Activated naive CD4-positive, alpha-beta T cell treated with Interleukin-2 at 50 U/mL for 16 hours (primary cell): ENCODE measurements around the gene ZC2HC1B.

Experiments
- DNase-seq: peaks from one replicate; pipeline ENCODE4 v3.0.0-alpha.2; 2020

ZC2HC1B gene

GRCh38 chr6:143936347-143936746 lies 72.1 kb downstream of the ZC2HC1B start:
- no peak for DNase-seq

- DNase-seq = no peak
Measured at GRCh38 chr6:143936778-143937667, 72.7 kb downstream of the ZC2HC1B start.

DNA sequence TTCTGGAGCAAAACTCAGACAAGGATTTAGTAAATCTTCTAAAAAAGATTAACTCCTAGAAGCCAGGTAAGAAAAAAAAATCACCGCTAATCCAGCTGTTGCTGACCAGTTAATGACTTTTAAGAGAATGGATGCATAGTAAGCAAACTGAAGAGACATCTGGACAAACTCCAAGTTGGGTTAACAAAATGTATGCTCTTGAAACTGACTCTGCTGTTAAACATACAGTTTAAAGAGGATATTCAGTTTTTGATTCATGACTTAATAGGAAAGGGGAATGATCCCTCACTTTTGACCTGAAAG lies 73.3 kb downstream of the ZC2HC1B start:
- DNase-seq = no peak

- no peak for DNase-seq
Measured at GRCh38 chr6:143939364-143939763, 75.1 kb downstream of the ZC2HC1B start.

GRCh38 chr6:143940011-143940597 lies 75.8 kb downstream of the ZC2HC1B start:
- peak; percentile 49 for DNase-seq

- DNase-seq = peak; percentile 52
Measured at GRCh38 chr6:143941852-143942627, 77.8 kb downstream of the ZC2HC1B start.

GRCh38 chr6:143948208-143948607 lies 83.9 kb downstream of the ZC2HC1B start:
- no peak for DNase-seq

DNA sequence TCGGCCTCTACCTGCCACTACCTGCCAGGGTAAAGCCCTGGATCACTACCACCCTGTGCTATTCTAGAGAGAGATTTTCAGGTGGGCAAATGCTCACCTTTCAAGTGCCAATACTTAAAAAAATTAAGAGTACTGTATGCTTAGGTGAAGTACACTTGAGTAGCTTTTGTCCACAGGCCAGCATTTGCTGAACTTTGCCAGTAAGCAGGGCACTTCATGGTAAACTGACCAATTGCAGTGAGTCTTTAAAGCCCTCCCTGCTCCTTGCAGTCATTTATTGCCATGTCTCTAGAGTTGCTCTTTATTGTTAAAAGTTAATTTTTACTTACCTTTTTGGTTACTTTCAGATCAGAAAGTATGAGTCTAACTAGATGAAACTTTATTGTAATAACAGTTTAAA lies 85.3 kb downstream of the ZC2HC1B start:
- DNase-seq = no peak

DNA sequence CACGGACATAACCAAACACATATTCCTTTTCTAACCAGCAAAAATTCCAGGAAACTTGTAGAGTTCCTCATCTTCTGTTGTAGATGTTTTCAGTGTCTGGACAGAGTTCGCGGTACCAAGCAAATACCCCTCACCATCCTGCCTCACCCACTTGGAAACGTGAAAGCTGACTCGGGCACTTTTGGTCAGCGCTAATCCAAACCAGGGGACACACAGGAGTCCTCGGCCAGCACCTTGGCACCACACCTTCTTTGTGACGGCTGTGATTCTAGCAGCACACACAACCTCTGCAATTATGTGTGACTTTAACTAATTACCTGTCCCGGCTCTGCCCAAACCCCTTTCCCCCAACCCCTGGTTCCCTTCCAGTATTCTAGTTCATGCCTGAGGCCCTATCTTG lies 85.7 kb downstream of the ZC2HC1B start:
- DNase-seq = no peak

DNA sequence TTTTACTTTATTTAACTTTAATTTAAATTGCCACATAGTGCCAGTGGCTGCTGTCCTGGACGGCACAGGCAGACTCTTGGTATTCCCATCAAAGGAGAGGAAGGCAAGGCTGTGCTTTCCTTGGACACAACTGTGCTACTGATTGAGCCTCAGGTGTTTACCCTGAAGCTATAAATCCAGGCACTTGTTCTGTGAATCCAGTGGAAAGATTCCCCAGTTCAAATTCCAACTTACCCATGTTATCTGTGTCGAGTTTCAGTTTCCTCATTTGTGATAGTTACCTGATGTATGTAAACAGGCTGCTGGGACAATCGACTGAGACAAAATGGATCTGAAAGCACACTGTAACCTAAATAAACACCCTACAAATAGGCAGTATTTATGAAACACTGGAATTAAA lies 86.6 kb downstream of the ZC2HC1B start:
- no peak for DNase-seq

GRCh38 chr6:143952060-143952778 lies 87.9 kb downstream of the ZC2HC1B start:
- no peak for DNase-seq

- DNase-seq = no peak
Measured at GRCh38 chr6:143952947-143953701, 88.8 kb downstream of the ZC2HC1B start.

GRCh38 chr6:143953922-143954321 lies 89.6 kb downstream of the ZC2HC1B start:
- DNase-seq = no peak

DNA sequence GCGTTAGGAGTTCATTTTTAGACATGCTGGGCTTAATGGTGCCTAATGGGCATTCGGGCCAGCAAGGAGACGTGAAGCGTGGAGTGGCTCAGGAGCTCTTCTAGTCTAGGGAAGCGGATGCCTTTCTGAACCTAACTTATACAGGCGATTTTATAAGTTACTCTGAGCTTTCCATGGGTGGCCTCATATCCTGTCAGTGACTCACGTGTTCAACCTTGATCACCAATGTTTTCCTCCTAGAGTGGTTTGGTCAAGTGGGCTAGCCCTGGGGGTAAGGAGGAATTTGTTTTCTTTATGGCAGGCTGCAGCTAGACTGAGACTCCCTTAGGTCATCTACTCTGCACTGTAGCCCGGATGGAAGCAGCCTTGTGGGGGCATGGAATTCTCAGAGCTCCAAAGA lies 91.7 kb downstream of the ZC2HC1B start:
- no peak for DNase-seq

- DNase-seq = no peak
Measured at GRCh38 chr6:143957679-143958274, 93.5 kb downstream of the ZC2HC1B start.

- no peak for DNase-seq
Measured at GRCh38 chr6:143958839-143959399, 94.6 kb downstream of the ZC2HC1B start.

- no peak for DNase-seq
Measured at GRCh38 chr6:143959927-143960326, 95.7 kb downstream of the ZC2HC1B start.

DNA sequence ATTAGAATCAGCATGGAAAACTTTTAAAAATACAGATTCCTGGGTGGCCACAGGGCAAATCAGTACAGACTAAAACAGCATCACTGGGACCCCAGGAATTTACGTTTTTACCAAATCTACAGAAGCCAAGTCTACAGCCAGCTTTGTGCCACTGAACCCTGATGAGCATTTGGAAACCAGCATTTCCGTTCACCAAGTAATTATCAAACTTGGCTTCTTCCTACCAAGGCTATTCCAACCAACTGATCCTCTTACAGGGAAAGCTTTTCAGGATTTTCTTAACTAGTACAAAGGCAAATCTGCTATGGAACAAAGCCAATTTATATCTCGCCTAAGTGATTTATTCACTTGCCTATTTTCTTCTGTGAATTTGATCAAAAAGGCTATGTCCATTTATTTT lies 96.8 kb downstream of the ZC2HC1B start:
- no peak for DNase-seq

- DNase-seq = no peak
Measured at GRCh38 chr6:143961886-143962878, 97.9 kb downstream of the ZC2HC1B start.

DNA sequence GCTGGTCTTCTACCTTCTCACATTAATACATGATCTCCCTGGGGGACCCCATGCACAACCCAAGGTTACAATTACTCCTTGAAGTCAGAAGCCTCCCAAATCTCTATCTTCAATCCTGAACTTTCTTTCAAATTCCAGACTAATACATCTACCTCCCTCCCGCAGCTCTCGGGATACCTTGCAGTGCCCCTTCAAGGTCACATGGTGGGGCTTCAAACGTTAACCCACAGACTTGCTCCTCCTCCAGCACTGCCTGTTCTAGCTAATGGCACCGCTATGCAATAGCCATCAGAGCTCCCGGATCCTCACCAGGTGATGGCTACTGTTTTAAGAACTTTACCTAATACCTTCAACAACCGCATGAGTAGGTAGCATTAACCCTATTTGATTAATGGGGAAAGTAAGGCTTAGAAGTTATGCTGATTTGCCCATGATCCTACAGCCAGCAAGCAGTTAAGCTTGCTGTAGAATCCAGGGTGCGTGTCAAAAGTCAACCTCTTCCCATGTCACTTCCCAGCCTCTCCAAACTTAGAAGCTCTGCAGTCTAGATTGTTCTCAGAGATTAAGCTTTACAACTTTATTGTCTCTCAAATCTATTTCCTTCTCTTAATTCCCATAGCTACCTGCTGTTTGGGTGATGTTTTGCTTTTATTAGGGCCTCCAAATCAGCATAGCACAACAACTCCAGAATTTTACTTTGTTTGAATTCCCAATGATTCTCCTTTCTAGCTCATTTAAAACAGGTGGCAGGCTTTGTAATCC lies 99.1 kb downstream of the ZC2HC1B start:
- DNase-seq = no peak
